GM19438 (cell line): ENCODE data around the gene ARSA.

Experiments used
- ATAC-seq: cut with Tn5 transposase; IDR thresholded peaks from one replicate; pipeline ENCODE4 v1.9.1; 2021; ENCODE audit warnings: low read depth; ENCODE audit not compliant: unreplicated experiment

Gene ARSA

DNA sequence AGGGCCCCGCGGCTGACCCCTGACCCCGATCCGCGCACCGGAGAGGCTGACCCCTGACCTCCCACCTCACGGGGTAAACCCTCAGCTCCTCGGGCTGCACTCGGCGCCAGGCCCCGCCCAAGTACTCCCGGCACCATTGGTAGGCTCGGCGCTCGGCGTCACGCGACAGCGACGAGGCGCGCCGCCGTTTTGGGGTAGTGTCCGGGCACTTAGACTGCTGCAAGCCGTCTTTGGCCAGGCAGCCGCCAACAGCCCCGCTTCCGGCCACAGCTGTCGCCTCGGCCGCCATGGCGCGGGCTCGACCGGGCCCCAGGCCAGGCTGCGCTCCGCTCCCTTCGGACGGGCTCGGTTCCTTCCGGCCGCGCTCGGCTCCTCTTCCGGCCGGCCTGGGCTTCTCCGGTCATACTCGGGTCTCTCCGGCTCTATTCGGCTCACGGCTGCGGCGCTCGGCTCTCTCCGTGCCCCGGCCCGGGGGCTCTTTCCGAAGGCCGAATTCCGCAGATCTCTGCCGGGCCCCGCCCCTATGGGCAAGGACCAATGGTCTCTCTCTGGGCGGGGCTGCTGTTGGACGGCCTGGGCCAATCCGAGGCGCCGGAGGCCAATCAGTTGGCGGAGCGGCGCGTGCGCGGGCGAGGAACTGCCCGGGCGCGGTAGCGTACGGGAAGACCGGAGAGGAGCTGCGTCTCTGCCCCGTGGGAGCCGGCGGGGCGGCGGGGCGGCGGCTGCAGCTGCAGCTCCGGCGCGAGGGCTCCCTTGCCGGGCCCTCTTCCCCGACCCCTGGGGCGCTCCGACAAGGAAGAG lies 45.3 kb downstream of the ARSA start, which contains the start of gene CHKB:
CHKB (minus strand) TSS at position 357 of the 801 bp plus-strand sequence; CDS start at position 289, 68 bp downstream.
- ATAC-seq: peak; percentile 83

GRCh38 chr22:50581950-50582492 lies 45.9 kb downstream of the ARSA start:
- ATAC-seq: no peak

- no peak for ATAC-seq
These were observed 46.7 kb downstream of the ARSA start for GRCh38 chr22:50581031-50581949.

- ATAC-seq: no peak
These were observed 48.2 kb downstream of the ARSA start for GRCh38 chr22:50579752-50580151.

DNA sequence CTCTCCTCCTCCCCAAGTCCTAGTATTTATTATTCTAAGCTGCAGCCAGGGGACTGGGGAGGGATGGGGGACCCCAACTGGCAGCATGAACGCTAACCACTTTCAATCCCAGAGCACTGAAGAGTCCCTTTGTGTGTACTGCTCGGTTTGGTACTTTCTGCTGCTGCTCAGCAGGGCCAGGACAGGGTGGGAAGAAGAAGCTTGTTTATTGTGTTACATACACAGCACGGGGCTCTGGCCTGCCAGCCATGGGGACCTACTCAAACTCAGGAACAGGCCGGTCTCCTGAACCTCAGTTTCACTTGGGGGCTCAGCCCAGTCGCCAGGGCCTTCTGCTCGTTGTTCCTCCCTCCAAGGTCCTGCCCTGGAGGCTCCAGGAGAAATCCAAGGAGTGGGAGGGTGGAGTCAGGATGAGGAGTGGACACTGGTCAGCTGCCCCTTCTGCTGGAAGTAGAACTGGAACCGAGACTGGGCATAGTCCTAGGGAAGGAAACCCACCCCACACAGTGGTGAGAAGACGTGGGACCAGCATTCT lies 49.1 kb downstream of the ARSA start:
- ATAC-seq: no peak

GRCh38 chr22:50577987-50578775 lies 49.8 kb downstream of the ARSA start, which contains the start of gene CPT1B:
TSS of gene CPT1B (minus strand) at chr22:50578427. CDS start at chr22:50577915, 512 bp downstream.
- no peak for ATAC-seq

GRCh38 chr22:50577697-50577986 lies 50.3 kb downstream of the ARSA start:
- no peak for ATAC-seq

- no peak for ATAC-seq
These were observed 50.9 kb downstream of the ARSA start for GRCh38 chr22:50576806-50577696.

DNA sequence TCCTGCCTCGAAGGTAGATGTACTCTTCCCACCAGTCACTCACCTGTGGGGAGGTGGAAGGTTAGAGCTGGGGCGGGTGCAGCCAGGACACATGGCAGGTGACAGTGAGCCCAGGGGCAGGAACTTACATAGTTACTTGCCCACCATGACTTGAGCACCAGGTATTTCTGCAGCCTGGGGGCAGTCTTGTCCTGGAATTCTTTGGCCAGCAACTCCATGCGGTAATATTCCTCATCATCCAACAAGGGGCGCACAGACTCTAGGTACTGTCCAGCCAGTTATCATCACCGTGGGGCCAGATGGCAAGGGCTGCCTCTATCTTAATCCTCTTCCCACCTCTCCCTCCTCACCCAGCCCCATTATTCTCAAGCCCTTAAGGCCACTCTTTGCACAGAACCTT lies 51.9 kb downstream of the ARSA start:
- ATAC-seq: no peak

DNA sequence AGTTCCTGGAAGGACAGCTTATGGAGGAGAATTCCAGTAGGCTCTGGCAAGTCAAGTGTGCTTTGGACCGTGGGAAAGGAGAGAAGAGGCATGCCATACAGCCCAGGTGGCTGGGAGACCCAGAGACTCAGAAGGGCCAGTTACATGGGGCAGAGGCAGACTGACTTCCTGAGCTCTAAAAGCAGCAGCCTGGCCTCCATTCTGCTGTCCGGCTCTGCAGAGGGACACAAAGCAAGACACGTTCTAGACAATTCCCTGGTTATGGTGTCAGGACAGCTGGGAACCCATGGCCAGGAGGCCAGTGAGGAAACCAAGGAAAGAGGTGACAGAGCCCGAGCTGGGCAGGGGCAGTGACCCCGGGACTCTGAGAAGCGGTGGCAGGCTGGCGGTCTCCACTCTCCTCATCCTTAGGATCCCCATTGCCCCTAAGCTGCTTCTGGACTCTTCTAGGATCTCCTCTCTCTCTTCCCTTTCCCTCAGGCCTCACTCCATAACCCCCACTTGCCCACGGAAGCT lies 52.5 kb downstream of the ARSA start:
- ATAC-seq: no peak
